ENCODE results near the gene PITRM1.

DNA sequence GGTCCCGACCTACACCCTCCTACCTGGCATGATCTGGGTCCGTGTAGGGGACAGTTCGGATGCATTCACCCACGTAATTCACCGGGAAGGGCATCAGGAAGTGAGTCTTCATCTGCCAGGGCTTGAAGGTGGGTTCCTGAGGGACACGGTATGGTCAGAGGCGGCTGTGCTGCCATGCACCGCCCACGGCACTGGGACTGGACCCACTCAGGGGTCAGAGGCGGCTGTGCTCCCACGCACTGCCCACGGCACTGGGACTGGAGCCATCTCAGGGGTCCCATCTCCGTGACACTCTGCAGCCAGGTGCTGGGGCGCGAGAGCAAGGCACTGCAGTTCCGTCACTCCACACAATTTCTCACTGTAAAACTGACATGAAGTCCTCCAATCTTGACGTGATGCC is 29.2 kb downstream of the PITRM1 start:
- TF ChIP-seq, protein P1, sequence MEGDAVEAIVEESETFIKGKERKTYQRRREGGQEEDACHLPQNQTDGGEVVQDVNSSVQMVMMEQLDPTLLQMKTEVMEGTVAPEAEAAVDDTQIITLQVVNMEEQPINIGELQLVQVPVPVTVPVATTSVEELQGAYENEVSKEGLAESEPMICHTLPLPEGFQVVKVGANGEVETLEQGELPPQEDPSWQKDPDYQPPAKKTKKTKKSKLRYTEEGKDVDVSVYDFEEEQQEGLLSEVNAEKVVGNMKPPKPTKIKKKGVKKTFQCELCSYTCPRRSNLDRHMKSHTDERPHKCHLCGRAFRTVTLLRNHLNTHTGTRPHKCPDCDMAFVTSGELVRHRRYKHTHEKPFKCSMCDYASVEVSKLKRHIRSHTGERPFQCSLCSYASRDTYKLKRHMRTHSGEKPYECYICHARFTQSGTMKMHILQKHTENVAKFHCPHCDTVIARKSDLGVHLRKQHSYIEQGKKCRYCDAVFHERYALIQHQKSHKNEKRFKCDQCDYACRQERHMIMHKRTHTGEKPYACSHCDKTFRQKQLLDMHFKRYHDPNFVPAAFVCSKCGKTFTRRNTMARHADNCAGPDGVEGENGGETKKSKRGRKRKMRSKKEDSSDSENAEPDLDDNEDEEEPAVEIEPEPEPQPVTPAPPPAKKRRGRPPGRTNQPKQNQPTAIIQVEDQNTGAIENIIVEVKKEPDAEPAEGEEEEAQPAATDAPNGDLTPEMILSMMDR (conservative IDR thresholded peaks at IDR 0.05; ENCODE audit: low read depth, low read length): no peak
- TF ChIP-seq EZH2 (IDR thresholded peaks at IDR 0.05; ENCODE audit: borderline replicate concordance, low read depth, low read length, poor library complexity, severe bottlenecking): no peak
